Germinal center (tissue), 1 donor: ENCODE results near the gene B9D1.
"Not testable (repeated sequence)": the region's sequence is repeated elsewhere in the genome, so short reads cannot be mapped to it uniquely, and the experiment has no call there.

Experiments
- DNase-seq: peaks from one replicate; pipeline ENCODE4 v3.0.0; 2012; ENCODE audit warnings: mixed read lengths, low spot score

B9D1 gene

GRCh38 chr17:19359151-19359550 lies 3.4 kb downstream of the B9D1 start:
- no peak for DNase-seq

- DNase-seq, result no peak
Measured at GRCh38 chr17:19357761-19358160, 4.8 kb downstream of the B9D1 start.

GRCh38 chr17:19357351-19357750 lies 5.2 kb downstream of the B9D1 start:
- no peak for DNase-seq

GRCh38 chr17:19354748-19355147 lies 7.8 kb downstream of the B9D1 start:
- no peak for DNase-seq

GRCh38 chr17:19353401-19353800 lies 9.1 kb downstream of the B9D1 start:
- DNase-seq, result not testable (repeated sequence)

DNA sequence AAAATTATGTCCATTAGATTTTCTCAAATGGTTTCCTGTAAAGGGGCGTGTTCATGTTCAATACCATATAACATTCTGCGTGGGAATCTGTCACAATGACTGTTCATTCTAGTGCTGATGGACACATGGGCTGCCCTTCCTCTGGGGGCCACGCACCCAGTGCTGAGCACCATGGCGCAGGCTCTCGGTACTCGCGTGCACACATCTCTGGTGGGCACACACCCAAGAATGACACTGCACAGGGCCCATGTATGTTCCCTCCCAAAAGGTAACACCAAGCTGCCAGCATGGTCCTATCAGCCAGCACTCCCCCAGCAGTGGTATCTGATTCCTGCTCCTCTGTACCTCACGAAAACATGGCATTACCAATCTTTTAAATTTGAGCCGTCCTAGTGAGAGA lies 13.7 kb downstream of the B9D1 start:
- no peak for DNase-seq

DNA sequence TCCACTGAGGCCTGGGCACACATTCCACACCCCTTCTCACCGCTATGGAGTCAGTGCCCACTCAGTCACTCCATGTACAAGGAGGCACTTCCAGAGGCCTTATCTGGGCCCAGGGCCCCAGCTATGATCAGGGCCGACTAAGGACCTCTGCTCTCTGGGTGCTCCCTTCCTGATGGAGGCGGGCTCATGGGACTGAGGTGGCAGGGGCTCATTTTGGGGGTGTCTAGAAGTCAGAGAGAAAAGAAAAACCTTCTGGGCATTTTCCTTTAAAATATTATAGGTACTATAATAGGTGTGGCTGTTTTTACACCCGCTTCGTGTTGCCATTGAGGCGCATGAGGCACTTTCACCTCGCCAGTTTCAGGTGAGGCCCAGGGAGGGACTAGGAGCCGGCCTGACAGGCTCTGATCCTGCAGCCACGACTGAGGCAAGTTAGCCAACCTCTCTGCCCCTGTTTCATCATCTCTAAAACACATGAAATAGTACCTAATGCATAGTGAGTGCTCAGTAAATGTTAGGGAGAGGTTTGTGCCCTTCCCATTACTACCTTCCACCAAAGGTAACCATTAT lies 14.4 kb downstream of the B9D1 start:
- DNase-seq, result no peak

DNA sequence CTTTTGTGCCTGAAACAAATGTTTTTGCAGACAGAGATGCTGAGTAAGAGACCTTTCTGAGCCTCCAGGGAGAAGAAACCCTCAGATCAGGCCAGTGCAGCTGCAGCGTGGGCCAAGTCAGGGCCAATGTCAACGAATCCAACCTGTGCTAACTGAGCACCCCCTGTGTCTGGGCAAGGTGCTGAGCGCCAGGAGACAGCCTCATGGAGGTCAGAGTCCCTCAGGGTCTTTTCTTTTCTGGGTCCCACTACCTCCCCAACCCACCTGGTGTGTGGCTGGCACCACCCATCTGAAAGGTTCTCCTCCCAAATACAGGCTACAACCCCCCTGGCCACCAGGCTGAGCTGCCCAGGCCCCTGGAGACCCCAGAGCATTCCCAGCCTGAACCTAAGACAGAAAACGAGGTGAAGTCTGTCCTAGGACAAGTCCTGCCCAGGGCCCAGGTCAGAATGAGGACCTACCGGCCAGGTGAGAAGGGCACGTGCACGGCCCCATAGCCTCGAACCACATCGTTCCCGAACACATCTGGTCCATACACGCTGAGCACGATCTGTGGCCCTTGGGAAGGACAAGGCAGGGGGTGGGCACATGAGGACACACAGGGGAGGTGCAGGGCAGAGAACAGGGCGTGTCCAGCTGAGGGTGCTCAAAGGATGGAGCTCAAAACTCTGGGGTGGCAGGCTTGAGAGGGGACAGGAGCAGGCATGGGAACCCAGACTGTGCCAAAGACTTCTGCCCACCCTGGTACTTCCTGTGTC lies 15.0 kb downstream of the B9D1 start:
- no peak for DNase-seq

DNA sequence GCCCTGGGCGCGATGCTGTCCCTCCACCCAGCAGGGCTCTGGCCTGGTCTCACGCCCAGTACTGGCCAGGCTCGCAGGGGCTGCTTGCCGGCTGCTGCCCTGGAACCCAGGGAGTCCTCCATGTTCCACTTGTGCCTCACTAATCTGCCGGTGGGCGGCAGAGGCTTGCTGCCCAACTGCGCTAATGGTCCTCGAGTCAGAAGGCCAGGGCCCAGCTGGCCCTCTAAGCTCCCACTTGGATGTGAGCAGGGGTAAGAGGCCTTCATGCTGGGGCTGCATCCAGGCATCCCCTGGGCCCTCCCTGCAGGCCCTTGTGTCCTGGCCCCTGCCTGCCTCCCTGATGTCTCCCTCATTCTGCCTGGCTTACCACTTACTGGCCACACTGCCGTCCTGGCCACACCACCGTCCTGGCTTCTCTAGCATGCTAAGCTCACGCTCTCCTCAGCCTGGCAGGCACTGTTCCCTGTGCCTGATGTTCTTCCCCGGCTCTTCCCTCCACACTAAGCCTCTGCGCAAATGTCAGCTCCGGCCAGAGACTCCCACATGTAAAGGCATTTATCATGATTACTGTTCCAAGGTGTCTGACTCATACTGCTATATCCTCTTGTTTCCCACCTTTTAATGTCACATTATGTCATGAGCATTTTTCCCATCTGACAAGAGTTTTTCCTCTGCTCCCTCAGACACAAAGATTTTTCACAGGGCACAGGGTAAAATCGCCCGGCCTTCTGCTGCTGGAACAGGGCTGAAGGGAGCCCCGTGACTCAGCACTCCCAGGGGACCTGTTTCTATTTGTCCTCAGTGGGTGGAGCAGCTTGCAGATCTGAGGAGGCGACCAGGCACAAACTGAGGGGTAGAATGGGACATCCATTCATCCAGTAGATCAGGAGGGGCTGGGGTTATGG lies 15.9 kb downstream of the B9D1 start:
- DNase-seq, result no peak

DNA sequence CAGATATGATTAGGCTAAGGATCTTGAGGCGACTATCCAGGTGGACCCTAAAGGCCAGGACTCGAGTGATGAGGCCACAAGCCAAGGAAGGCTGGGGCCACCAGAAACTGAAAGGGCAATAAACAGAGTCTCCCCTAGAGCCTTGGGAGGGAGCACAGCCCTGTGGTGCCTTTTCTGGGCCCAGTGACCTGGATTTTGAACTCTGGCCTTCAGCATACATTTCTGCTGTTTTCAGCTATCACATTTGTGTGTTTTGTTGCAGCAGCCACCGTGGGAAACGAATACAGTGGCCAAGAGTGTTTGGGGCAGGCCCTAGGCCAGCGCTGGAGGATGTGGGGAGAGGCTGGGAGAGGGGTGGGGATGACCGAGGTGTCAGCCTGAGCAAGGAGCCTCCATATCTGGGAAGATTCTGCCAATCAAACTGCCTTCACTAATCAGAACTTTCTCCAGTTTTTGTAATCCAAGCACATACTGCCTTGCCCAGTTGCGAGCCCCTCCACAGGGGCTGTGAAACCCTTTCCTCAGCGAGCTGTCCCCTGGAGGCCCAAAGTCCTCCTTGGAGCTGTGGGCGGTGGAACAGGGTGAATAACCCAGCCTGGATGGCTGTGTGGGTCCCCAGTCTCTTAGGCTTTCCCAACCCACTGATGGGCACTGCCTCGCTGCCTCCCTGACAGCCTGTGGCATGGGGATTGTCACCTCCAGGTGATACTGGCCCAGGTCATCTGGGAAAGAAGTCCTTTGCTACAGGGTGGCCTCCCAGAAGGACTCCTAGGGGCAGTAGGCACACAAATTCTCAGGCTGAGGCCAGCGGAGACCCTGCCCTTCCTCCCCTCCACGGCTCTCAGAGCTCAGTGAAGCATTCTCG lies 16.8 kb downstream of the B9D1 start:
- no peak for DNase-seq

DNA sequence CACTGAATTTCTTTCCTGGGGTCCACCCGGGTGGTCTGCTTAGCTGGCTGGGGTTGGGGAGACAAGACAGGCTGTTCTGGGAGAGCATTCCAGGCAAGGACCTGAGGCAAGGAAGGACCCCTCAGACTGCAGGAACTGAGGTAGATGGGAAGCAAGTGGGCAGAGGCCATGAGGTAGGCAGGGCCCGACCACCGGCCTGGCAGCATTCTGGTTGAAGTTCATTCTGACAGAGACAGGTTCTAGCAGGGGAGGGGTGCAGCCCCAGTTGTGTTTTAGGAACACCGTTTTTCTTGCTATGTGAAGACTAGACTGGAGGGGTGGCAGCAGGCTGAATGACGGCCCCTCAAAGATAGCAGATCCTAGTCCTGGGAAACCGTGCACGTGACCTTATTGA lies 17.5 kb downstream of the B9D1 start:
- no peak for DNase-seq

DNA sequence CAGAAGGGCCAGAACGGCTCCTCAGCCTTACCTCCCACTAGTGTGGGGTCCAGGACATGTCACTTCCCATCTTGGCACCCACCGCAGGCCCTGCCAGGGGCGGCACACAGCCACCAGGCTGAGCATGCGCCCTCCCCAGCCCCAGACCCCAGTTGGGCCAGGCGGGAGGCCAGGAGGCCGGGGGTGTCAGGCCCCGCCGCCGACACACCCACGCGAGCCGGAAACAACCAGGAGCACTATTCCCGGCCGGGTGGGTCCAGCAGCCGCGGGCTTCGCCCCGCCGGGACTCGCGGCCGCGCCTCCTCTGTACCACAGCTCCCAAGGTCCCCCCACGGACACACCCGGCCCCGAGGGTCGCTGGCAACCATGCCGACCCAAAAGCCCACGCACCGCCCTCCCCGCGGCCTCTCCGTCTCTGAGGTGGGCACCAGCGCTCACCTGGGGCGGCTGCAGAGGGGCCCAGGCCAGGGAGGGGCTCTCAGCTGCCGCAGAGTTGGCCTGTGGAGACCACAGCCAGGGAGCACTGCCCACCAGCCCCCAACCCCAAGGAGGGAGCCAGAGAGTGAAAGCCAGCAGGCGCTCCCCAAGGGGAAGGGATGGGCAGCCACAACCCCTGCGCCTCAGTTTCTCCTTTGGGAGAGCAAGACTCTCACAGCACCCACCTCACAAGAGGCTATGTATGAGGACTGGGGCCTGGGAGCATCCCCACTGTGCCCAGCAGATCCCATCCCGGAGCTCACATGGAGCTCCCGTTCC lies 18.0 kb downstream of the B9D1 start:
- DNase-seq, result no peak

DNA sequence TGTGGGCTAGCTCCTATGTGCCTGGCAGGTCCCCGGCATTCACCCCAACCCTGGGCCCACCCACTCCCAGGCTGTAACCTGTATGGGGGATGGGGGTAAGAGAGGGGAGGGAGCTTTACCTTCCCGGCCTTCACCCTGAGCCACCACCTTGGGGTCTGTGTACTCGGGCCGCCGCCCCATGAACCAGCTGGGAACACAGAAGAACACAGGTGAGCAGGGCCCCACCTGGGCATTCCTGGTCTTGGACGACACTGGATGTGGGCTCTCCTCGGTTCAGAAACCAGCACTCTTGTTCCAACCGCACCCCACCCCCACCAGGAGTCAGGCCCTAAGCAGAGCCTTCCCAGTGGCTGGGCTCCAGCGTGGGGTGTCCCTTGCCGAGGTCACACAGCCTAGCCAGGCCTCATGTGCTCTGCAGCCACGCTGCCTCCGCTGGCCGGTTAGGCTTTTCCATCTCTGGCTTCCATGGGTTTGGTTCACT lies 18.8 kb downstream of the B9D1 start:
- DNase-seq, result no peak

GRCh38 chr17:19343256-19343630 lies 19.3 kb downstream of the B9D1 start:
- no peak for DNase-seq

- no peak for DNase-seq
Measured at GRCh38 chr17:19342611-19343255, 19.8 kb downstream of the B9D1 start.

DNA sequence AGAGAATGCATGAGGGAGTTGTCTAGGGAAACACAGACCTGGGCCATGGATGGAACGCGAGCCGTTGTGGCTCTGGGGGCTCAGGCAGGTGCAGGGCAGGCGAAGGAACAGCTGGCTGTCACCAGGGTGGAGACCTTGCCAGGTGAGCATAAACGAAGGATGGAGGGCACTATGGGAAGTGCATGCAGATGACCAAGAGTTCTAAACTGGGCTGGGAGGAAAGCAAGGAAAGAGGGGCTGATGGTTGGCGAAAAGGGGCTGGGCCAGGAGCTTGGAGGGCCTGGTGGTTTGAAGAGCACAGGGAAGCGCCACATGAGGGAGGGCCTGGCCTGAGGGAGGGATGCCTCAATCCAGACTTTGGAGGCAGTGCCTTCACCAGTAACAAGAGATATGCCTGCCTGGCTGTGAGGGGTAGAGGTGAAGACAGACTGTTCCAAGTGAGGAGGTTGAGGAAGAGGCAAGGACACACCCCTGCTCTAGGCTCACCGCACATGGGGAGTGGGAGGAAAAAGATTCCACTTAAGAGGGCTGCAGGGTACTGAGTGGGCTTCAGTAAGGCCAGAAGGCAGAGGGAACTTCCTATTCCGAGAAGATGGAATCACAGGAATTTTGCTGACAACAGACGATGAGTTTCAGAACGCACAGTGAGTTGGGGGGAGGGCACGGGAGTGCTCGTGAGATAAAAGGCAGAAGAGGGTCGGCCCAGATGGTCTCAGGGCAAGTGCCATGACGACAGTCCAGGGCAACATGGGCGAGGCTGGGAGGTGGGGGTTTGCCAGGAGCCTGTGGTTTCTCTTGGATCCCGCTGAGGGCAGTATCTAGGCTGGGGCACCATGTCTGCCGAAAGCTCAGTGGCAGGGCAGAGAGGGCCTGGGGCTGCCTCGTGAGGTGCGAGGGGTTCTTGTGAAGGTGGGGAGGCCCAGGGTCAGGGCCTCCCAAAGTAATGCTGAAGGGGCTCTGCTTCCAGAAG lies 20.6 kb downstream of the B9D1 start:
- no peak for DNase-seq

DNA sequence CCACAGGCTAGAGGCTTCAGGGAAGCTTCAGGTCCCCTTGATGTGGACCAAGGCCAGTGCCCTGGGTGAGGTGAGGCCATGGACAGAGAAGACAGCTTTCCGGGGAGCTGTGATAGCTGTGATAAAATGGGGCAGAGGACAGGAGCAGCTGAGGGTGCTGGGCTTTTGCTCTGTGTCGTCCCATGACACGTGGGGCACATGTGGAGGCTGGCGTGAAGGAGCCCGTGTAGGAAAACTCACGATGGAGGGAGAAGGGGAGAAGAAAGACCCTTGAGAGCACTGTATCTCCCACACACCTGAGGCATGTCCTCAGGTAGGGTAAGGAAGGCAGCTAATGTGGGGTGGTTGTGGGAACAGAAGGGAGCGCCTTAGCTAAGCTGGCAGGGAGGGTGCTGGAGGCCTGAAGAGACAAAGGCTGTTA lies 21.3 kb downstream of the B9D1 start:
- DNase-seq, result no peak

DNA sequence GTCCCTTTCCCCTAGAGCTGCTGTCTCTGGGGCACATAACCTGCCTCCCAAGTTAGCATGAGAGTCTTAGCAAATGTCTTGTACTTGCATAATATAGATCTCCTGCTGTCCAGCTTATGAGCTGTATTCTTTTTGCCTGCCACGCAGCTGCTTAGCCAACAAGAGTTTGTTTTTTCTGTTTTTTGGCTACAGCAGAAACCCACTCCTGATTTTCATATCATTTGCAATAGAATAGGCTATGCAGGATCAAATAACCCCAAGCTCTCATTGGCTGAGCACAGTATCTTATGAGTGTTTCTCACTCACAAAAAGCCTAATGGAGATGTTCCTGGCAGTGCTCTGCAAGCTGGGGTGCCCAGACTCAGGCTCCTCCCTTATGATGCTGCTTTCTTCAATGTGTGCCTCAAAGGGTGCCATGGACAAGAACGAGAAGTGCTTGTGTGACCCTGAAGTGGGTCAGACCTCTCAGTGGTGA lies 23.1 kb downstream of the B9D1 start:
- no peak for DNase-seq
